ENCODE measurements around the gene GAMT.
A peak's percentile ranks its signal among the peaks of the same experiment; 100 is the strongest.

Gene GAMT

DNA sequence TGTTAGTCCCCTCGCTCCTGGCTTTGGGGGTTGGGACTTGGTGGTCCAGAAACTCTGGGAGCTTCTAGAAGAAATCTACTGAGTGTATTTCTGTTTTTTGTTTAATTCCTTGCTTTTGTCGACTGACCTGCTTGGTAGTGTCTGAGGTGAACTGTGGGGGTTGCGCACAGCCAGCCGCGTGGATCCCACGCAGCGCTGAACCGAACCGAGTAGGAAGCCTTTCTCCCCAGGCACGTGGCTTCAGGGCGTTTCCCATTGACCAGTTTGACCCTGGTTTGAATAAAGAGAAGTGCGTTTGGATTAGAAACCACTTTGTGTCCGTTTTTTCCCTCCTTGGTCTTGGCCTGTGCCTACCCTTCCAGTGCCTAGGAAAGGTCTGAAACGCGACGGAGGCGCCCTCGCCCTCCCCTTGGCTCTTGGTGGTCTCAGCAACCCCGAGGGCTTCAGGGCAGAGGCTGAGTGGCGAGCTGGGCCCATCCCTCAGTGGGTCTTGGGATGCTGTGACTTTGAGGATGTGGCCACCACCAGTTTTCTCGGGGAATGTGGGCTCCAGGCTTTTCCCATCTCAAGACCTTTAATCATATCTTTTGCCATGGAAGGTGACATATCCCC, 34.1 kb upstream of the GAMT start:
- Histone ChIP-seq H3K4me3 (no peak overlapping the region), H3K9ac (ENCODE audit: insufficient read length) (no peak overlapping the region), H3K36me3 (ENCODE audit: insufficient read depth, low read length) (peaks cover 54% of the 10 kb centered on the region), H3K9me3 (ENCODE audit: low read depth, low read length) (no peaks in the 10 kb centered on the region), H3K27ac (peak overlapping the region; percentile 78)
- TF ChIP-seq EZH2 (IDR thresholded peaks at IDR 0.05): no peak
- TF ChIP-seq POLR2AphosphoS5 (IDR thresholded peaks at IDR 0.05; ENCODE audit: borderline replicate concordance, low read depth, low read length): no peak
- no peak for TF ChIP-seq FOXP2 (optimal IDR thresholded peaks at IDR 0.05; ENCODE audit: control extremely low read depth, extremely low read length, insufficient read depth)
- DNase-seq (ENCODE audit: low read depth, low spot score): no peak

DNA sequence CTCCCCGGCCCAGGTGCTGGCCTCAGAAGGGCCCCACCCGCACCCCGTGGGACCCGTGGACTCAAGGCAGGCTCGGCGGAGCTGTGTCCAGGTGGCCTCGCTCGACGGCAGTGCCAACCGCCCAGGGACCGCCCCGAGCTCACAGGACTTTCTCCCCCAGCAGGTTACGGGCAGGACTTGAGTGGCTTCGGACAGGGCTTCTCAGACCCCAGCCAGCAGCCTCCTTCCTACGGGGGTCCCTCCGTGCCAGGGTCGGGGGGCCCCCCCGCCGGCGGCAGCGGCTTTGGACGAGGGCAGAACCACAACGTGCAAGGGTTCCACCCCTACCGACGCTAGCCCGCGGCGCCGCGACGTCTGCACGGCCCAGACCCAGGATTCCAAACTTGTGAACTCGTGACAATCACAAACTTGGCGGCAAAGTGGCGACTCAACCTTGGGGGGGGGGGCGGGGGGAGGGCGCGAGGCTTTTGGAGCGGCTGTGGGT, 33.3 kb upstream of the GAMT start:
- no peak for DNase-seq (ENCODE audit: low read depth, low spot score)
- Histone ChIP-seq H3K9ac (ENCODE audit: insufficient read length) (no peak overlapping the region), H3K9me3 (ENCODE audit: low read depth, low read length) (no peaks in the 10 kb centered on the region), H3K4me3 (no peak overlapping the region), H3K36me3 (ENCODE audit: insufficient read depth, low read length) (peaks cover 51% of the 10 kb centered on the region), H3K27ac (peak overlapping the region; percentile 78; the same call in 1 of the 2 replicates)
- no peak for TF ChIP-seq FOXP2 (optimal IDR thresholded peaks at IDR 0.05; ENCODE audit: control extremely low read depth, extremely low read length, insufficient read depth)
- no peak for TF ChIP-seq POLR2AphosphoS5 (IDR thresholded peaks at IDR 0.05; ENCODE audit: borderline replicate concordance, low read depth, low read length)
- no peak for TF ChIP-seq EZH2 (IDR thresholded peaks at IDR 0.05)

DNA sequence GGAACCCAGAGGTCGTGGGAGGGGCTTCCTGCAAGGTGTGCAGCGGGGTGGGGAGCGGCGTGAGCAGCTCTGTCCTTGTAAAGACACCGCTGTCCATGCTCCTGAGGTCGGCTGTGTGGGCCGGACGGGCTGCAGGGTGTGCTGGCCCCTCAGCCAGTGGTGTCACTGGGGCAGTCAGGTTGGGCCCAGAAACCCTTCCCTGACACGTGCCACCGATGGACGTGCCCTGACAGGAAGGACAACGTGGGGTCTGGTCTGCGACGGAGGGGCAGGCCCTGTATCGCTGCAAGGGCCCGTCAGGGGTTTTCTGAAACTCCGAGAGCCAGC, 32.7 kb upstream of the GAMT start:
- Histone ChIP-seq H3K9me3 (ENCODE audit: low read depth, low read length) (no peaks in the 10 kb centered on the region), H3K27ac (no peak overlapping the region), H3K36me3 (ENCODE audit: insufficient read depth, low read length) (peaks cover 51% of the 10 kb centered on the region), H3K4me3 (no peak overlapping the region), H3K9ac (ENCODE audit: insufficient read length) (no peak overlapping the region)
- DNase-seq (ENCODE audit: low read depth, low spot score): no peak
- TF ChIP-seq EZH2 (IDR thresholded peaks at IDR 0.05): no peak
- TF ChIP-seq FOXP2 (optimal IDR thresholded peaks at IDR 0.05; ENCODE audit: control extremely low read depth, extremely low read length, insufficient read depth): no peak
- no peak for TF ChIP-seq POLR2AphosphoS5 (IDR thresholded peaks at IDR 0.05; ENCODE audit: borderline replicate concordance, low read depth, low read length)

DNA sequence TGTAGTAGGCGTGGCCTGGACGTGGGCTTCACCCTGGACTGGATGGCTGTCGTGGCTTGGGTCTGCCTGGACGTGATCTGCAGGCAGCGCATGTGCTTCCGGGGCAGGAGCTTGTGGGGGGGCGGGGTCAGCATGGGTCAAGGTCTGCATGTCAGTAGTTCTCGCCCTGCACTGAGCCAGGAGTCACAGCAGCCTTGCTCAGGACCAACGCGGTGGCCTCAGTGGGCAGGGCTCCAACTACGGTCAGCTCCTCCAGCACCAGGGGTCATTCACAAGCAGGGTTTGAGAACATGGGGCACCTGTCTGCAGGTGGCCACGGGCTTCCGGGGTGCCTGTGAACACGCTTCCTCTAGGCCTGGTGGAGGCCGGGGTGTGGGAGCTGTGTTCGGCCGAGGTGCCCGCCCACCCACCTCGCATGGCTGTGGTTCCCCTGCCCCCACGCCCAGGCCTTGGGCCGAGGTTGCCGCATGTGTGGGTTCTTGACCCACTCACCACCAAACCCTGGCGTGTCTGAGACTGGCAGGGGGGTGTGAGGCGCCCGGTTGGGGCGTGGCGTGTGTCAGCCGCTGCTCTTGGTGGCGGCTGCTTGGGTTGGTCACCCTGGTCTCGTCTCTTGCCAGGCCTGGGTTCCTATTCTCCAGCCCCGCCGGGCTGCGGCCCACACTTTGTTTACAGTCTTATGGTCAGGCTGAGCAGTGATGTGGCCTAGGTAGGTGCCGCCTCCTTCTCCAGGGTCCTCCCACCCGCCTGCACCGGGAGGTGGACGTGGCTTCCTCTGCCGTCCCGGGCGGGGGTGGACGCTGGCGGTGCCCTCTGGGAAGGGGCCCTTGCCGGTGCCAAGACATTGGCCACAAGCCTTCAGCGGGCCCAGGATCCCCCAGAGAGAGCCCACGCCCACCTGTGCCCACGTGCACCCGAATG, 32.0 kb upstream of the GAMT start:
- H3K36me3 ChIP-seq (ENCODE audit: insufficient read depth, low read length): peaks cover 55% of the 10 kb centered on the region
- H3K9me3 ChIP-seq (ENCODE audit: low read depth, low read length): no peaks in the 10 kb centered on the region
- no peak overlapping the region for H3K4me3 ChIP-seq
- TF ChIP-seq POLR2AphosphoS5 (IDR thresholded peaks at IDR 0.05; ENCODE audit: borderline replicate concordance, low read depth, low read length): no peak; the same call in 1 of the 2 replicates
- TF ChIP-seq FOXP2 (optimal IDR thresholded peaks at IDR 0.05; ENCODE audit: control extremely low read depth, extremely low read length, insufficient read depth): no peak
- TF ChIP-seq EZH2 (IDR thresholded peaks at IDR 0.05): no peak
- no peak overlapping the region for H3K9ac ChIP-seq (ENCODE audit: insufficient read length)
- no peak for DNase-seq (ENCODE audit: low read depth, low spot score)
- no peak overlapping the region for H3K27ac ChIP-seq

DNA sequence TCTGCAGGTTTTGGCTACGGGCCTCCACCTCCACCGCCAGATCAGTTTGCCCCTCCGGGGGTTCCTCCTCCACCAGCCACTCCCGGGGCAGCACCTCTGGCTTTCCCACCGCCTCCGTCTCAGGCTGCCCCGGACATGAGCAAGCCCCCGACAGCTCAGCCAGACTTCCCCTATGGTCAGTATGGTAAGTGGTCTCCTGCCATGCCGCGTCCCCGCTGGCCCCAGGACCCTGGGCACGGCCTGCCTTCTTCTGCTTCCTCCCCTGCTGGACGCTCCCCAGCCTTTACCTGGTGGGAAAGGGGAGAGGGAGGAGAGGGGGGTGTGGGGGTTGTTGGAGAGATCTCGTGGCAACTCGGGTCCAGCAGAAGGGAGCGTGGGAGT, 31.2 kb upstream of the GAMT start:
- Histone ChIP-seq H3K27ac (no peak overlapping the region), H3K36me3 (ENCODE audit: insufficient read depth, low read length) (peaks cover 64% of the 10 kb centered on the region), H3K4me3 (no peak overlapping the region), H3K9me3 (ENCODE audit: low read depth, low read length) (no peaks in the 10 kb centered on the region), H3K9ac (ENCODE audit: insufficient read length) (no peak overlapping the region)
- TF ChIP-seq EZH2 (IDR thresholded peaks at IDR 0.05) (no peak), POLR2AphosphoS5 (IDR thresholded peaks at IDR 0.05; ENCODE audit: borderline replicate concordance, low read depth, low read length) (no peak), FOXP2 (optimal IDR thresholded peaks at IDR 0.05; ENCODE audit: control extremely low read depth, extremely low read length, insufficient read depth) (no peak)
- DNase-seq (ENCODE audit: low read depth, low spot score): no peak

DNA sequence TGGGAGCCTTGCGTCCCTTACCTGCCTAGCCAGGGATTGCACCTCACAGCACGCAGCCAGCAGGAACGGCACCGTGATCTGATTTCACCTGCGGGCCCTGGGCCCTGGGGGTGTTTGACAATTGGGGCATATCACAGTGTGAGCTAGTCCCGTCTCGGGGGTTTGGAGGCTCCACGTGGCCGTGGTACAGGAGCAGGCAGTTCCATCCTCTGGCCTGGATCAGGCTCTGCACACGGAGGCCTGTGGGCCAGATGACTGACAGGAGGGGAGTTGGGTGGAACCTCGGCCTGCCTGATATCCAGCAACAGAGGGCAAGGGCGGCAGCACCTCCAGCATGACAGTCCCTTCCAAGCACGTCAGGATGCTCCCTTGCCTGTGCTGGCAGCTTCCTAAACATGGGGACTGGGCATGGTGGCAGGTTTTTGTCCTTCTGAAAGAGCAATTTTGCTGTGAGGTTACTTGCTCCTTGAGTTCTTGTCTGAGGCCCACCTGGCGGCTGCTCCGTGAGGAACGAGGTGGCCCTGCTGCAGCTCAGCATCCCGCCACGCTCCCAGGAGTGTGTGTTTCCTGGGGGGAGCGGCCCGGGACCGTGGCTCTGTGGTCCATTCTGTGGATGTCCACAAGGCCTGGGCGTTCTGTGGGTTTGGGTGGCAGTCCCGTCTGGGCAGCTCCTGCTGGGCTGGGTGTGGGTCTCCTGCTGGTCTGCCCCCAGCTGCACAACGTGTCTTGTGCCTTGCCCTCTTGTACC, 30.6 kb upstream of the GAMT start:
- Histone ChIP-seq H3K9me3 (ENCODE audit: low read depth, low read length) (no peaks in the 10 kb centered on the region), H3K4me3 (no peak overlapping the region), H3K9ac (ENCODE audit: insufficient read length) (no peak overlapping the region), H3K36me3 (ENCODE audit: insufficient read depth, low read length) (peaks cover 69% of the 10 kb centered on the region), H3K27ac (no peak overlapping the region)
- DNase-seq (ENCODE audit: low read depth, low spot score): no peak
- TF ChIP-seq FOXP2 (optimal IDR thresholded peaks at IDR 0.05; ENCODE audit: control extremely low read depth, extremely low read length, insufficient read depth) (no peak), POLR2AphosphoS5 (IDR thresholded peaks at IDR 0.05; ENCODE audit: borderline replicate concordance, low read depth, low read length) (no peak; the same call in 1 of the 2 replicates), EZH2 (IDR thresholded peaks at IDR 0.05) (no peak)

DNA sequence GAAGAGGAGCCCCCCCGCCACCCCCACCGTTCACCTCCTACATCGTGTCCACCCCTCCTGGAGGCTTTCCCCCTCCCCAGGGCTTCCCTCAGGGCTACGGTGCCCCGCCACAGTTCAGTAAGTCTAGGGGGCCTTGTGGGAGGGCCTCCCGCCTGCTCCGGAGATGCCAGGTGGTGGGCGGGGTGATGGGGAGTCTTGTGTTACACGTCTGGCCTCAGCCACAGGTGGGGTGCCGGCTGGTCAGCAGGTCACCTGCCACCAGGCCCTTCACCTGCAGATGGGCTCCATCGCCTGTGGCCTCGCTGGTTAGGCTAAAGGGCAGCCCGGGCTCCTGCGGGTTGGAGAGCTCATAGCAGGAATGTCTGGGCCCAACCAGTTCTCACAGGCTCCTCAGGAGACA, 28.9 kb upstream of the GAMT start:
- H3K36me3 ChIP-seq (ENCODE audit: insufficient read depth, low read length): peaks cover 80% of the 10 kb centered on the region
- H3K9me3 ChIP-seq (ENCODE audit: low read depth, low read length): no peaks in the 10 kb centered on the region
- DNase-seq (ENCODE audit: low read depth, low spot score): no peak
- no peak overlapping the region for H3K27ac ChIP-seq
- TF ChIP-seq EZH2 (IDR thresholded peaks at IDR 0.05): no peak
- no peak for TF ChIP-seq FOXP2 (optimal IDR thresholded peaks at IDR 0.05; ENCODE audit: control extremely low read depth, extremely low read length, insufficient read depth)
- TF ChIP-seq POLR2AphosphoS5 (IDR thresholded peaks at IDR 0.05; ENCODE audit: borderline replicate concordance, low read depth, low read length): no peak
- no peak overlapping the region for H3K9ac ChIP-seq (ENCODE audit: insufficient read length)
- H3K4me3 ChIP-seq: no peak overlapping the region

DNA sequence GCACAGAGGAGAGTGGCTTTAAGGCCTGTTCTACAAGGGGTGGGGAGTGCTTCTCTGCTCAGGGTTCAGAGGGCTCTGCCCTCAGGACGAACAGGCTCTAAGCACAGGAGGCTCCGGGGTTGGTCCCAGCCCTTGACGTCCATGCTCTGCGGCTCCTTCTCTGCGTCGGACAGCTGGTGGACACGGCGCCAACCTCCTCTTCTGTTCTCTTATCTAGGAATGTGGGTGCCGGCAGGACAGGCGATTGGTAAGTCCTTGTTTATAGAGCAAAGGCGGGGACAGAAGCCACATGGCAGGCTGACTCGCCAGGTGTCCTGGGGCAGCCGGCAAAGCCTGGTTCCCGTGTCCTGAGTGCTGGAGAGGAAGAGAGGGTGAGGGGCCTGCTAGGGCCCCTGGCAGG, 28.4 kb upstream of the GAMT start:
- no peak for DNase-seq (ENCODE audit: low read depth, low spot score)
- Histone ChIP-seq H3K9ac (ENCODE audit: insufficient read length) (no peak overlapping the region), H3K36me3 (ENCODE audit: insufficient read depth, low read length) (peaks cover 84% of the 10 kb centered on the region), H3K27ac (no peak overlapping the region), H3K9me3 (ENCODE audit: low read depth, low read length) (no peaks in the 10 kb centered on the region), H3K4me3 (no peak overlapping the region)
- no peak for TF ChIP-seq FOXP2 (optimal IDR thresholded peaks at IDR 0.05; ENCODE audit: control extremely low read depth, extremely low read length, insufficient read depth)
- no peak for TF ChIP-seq POLR2AphosphoS5 (IDR thresholded peaks at IDR 0.05; ENCODE audit: borderline replicate concordance, low read depth, low read length)
- TF ChIP-seq EZH2 (IDR thresholded peaks at IDR 0.05): no peak

Measured in SK-N-MC (cell line).